DMS114 treated with DMSO at 0.1 percent for 48 hours (cell line): ENCODE measurements around the gene MAGI1.

Experiments used
- DNase-seq: peaks from one replicate; lab custom pipeline; 2025; ENCODE audit not compliant: unreplicated experiment; lab: John Stamatoyannopoulos, UW

Gene MAGI1

DNA sequence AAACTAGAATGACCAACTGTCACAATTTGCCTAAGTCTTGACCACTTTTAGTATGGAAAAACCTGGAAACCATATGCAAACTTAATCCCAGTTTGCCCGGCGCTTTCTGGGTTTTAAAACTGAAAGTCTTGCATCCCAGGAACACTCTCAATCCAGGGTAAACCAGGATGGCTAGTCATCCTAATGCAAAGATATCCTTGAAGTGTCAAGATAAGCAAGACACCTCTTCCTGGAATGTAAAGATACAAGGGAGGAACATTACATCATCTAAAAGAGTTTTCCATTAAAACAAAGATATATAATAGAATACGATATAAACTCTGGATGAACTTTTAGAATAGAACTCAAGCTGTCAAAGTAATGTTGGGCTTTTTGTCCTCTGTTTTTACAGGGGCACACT lies 188.5 kb downstream of the MAGI1 start:
- DNase-seq = no peak

DNA sequence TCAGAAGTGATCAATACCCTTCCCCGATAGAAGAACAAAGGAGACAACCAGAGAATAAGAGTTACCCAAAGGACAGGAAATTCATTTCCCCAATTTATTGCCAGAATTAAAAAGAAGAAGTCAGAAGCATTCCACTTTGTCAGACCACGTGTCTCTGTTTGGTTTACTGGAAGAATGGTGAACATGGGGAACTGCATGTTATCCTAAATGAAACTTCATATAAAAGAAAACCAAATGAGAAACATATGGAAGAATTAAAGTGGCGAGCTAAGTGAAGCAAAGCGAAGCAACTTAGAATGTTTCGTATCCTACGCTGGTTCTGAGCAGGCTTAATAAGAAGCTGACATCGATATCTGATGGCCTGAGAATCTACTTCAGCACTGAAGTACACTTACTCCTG lies 190.7 kb downstream of the MAGI1 start:
- no peak for DNase-seq

DNA sequence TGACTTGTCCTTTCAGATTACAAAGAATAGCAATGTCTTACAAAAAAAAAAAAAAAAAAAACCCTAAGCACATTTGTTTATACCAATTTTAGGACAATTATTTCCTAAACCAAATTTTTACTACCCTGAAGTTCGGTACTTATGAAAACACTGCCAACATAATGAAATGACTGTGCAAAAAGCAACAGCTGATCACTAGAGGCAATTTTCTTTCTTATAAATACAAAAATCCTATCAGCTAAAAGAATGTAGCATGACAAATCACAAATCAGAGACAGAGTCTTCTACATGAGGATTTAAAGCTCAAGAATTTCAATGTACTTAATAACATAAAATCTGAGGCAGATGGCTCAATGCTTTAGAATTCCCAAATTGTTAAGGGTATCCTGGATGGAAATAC lies 191.8 kb downstream of the MAGI1 start:
- no peak for DNase-seq

DNA sequence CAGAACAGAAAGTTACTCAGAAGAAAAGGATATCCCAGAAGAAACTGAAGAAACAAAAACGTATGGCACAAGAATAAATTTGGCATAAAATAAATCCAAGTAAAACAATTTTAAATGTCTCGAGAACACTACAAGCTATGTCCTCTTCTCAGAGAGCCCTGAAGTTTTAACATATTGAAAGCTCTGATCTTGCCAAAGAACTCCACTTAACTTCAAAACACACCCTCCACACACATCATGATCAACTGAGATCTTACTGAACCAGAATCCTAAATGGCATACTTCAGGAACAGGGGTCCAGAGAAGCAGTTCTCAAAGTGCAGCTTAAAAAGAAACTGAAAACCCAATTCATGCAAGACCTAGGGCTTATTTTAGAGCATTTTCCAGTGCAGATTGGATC lies 194.3 kb downstream of the MAGI1 start:
- DNase-seq = no peak

DNA sequence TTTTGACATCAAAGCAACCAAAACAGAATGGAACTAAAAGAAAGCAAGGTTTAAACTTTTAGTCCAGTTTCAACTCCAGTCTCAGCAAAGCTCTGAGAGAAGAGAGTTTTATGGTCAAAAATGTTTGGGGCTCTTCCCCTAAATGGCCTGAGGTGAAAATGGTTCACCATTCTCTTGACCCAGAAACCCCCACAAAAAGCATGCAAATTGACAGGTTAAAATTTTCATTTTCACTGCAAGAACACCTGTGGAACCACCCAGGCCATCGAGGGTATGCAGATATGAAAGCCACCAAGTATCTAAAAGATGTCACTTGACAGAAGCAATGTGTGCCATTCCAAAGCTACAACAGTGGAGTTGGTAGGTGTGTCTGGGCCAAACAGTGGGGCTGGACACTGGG lies 195.0 kb downstream of the MAGI1 start:
- DNase-seq = no peak

DNA sequence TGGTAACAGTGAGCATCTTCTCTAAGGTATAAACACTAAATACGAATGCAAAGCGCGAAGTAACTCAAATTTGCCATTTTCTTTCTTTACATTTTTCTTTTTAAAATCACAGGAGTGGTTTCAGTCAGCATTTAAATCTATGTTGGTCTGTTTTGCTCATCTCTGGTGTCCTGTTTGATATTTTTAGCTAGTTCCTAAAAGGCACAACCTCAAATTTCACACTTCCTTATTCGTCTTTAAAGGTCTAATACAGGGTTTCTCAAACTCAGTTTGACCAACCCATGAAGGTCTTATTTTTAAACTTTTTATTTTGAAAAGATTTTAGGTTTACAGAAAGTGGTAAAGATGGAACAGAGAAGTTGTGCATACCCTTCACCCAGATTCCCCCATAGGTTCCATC lies 201.1 kb downstream of the MAGI1 start:
- no peak for DNase-seq

DNA sequence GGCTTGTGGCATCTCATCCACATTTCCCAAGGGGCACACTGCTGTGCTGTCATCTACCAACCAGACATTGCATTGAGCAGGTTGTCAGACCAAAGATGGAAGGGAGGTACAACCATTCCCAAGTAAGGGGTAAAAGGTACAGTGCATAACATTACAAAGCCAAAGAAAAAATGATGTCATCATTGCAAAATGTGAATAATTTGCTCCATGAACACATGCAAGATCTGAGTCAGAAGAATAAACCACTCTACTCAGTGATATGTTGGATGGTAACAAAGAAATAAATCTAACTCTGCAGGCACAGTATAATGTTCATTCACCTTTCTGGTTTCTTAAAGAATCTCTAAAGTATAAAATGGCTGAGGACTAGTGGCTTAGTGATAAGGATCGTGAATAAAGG lies 202.7 kb downstream of the MAGI1 start:
- DNase-seq = no peak

DNA sequence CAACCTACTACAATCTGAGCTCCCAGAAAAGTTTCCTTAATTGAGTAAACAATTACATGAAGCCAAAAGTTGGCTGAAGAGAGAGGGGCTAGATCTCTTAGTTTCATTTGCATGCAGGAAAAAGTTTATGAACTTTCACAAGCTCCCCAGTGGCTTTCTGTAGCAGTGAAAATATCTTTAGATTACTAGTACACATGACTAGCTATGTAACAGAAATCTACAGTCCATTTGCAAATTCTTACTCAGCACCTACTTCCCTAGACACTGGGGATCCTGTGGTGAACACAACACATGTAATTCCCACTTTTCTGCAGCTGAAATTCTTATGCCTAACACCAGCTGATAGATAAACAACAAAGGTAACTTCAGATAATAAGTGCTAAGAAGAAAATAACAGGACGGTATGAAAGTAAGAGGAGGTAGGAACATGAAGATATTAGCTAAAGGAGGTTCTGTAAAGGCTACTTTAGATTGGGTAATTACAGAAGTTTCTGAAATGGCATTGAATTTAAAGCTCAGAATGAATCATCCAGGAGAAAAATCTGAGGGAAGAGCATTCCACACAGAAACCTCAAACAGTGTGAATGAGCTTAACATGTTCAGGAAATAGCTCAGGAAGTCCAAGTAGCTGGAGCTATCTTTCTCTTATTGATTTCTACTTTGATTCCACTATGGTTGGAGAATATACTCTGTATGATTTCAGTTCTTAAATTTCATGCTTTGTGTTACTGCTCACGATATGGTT lies 204.8 kb downstream of the MAGI1 start:
- DNase-seq = no peak

DNA sequence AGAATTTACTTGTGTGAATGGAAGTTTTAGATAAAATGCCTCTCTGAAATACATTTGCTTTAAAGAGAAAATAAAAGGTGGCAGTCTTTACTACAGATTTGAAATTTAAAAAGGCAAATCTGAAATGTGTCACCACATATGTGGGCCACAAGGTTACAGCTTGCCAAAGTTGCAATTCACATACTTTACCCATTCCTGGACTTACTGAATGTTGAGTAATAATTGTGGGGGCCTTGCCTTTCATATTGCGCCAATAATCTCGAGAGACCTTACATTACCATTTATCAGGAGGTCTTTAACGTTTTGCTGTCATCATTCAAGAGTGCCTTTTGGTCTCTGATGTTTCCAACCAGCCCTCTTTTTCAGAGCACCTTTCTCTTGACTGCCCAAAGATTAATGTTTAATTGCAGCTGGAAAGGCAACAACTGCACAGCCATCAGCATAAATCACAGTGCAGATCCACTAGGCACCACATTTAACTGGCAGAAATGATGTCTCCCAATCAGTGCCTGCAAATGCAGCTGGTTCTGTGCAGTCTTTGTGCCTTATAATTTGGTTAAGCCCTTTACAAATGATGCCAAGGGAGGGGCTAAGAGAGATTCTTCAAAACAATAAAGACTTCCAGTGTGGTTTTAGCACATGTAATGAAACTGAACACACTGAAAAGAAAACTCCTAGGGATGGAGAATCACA lies 206.8 kb downstream of the MAGI1 start:
- no peak for DNase-seq

DNA sequence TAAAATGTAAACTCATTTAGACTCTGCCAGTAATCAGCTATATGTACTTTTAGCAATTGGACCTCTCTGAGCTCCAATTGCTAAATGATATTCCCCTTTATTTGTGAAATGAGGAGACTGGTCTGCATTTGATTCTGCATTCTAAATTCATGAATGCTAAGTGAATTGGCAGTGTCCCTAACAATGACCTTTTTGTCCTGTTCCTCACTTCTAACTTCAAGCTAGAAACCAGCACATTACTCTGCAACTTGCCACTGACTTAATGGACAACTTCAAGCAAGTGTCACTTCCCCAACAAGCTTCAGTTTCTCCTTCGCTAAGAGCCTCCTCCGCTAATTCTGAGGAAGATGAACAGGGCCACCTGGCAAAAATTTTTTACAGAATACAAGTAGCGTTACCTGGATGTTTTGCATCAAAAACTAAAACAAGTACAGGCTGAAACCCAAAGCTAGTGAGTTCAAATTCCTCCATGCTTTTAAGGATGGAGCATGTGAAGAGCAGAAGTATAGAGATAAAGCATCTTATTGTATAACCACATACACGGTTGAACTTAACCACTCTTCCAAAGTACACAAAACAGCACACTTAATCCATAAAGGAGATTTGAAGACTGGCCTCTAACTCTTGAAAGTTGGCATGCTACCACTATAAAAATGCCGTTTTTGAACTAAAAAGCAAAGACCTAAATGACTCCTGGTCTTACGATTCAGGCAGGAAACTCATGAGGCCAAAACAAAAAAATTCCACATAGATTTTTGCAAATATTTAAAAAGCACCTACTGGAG lies 207.6 kb downstream of the MAGI1 start:
- DNase-seq = no peak

DNA sequence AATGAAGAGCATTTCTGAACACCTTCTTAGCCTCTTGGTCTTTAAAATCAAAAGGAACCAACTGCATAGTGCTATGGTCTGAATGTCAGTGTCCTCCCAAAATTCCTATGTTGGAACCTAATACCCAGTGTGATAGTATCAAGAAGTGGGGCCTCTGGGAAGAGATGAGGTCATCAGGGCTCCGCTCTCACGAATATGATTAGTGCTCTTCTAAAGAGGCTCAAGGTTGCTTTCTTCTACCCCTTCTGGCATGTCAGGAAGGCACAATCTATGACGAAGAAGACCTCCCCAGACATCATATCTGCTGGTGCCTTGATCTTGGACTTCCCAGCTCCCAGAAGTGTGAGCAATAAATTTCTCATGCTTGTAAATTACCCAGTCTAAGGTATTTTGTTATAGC lies 209.5 kb downstream of the MAGI1 start:
- no peak for DNase-seq

DNA sequence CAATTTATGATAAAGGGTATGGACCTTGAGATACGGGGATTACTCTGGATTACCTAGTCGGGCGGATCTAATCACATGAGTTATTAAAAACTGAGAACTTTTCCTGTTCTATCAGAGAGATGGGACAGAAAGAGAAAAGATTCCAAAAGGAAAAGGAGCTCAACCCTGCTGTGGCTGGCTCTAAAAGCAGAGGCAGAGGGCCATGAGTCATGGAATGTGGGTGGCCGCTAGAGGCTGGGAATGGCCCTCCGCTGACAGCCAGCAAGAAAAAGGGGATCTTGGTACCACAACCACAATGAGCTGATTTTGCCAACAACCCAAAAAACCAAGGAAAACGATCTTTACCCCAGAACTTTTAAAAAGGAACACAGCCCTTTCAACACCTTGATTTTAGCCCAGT lies 210.0 kb downstream of the MAGI1 start:
- DNase-seq = no peak

DNA sequence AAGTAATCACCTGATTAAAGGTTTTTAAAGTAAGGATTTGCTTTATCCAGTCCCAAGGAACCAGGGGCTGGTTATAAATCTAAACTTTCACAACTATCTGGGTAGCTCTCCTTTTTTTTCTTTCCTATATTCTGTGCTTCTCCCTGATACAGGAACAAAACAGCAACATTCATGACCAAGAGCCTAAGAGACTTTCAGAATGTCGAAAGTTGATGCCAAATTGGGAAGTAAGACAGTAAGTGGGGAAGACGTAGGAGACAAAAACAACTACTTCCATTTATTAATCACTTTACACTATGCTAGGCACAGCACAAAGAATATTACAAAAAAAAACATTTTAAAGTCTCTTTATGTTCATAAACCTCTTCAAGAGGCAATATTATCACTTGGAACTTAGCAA lies 211.6 kb downstream of the MAGI1 start:
- DNase-seq = no peak

DNA sequence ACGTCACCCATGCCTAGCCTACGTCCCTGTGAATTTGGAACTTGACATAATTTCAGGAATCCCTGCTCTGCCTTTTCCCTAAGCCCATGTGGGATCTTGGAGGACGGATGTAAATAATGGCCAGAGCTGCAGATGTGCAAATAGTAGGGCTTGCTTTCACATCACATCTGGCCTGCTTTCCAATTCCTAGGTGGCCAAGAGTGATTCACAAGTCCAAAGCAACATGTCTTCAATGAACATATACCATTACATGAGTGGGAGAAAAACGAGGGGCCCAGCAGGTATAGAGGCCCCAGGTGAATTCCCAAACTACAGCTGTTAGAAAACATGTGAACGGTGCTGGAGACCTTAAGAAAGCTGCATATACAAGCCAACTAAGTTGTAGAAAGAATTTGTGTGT lies 214.6 kb downstream of the MAGI1 start:
- DNase-seq = no peak

DNA sequence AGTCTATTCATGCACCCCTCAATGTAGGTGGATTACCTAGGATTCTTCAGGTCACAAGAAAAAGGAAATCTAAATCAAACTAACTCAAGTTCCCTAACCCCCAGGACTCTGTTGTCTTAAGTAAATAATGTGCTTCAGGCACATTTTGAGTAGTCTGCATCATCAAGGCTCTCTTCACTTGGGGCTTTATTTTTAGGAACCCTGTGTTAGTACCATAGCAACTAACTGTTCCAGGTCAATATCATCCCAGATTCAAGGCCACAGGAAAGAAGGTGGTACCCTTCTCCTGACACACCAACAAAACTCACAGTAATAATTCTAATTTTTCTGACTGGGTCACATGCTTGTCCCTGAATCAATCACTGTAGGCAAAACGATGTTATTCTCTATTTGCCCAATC lies 218.1 kb downstream of the MAGI1 start:
- DNase-seq = no peak

DNA sequence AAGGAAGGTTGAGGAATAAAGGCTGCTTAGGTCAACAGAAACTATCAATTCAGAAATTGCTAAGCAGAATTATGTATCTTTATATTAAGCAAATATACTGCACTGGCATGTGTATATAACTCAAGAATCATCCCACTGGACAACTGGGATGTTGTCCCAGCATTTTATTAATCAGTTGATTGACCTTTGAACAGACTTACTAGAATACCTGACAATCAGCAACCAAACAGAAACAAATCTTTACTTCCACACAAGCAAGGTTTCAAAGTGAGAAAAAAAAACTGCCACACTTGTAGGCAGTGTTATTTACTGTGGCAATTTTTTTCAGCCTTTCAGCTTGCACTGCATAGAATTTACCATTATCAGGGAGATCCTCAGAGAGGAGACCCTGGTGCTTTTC lies 218.8 kb downstream of the MAGI1 start:
- no peak for DNase-seq

DNA sequence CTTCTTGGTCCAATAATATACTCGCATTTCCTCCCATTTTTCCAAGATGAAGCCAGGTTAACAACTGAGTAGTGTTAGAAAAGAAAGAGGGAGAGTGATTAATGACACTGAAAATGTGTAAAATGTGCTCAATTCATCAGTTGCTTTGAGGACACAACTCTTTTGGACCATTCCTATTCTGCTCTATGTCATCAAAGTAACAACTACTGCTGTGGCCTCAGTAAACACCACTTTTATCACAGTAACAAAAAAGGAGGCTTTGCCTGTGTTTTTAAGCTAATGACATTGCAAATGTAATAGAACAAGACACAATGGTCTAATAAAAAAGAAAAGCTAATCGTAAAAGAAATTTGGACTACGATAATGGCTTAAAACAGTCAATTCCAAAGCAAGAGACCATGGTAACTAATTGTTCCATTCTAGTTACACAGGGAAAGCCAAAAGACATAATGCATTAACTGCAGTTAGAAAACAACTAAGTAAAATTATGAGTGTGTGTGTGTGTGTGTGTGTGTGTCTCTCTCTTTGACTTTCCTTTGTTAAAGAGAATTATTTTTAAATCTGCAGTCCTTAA lies 221.1 kb downstream of the MAGI1 start:
- DNase-seq = no peak

DNA sequence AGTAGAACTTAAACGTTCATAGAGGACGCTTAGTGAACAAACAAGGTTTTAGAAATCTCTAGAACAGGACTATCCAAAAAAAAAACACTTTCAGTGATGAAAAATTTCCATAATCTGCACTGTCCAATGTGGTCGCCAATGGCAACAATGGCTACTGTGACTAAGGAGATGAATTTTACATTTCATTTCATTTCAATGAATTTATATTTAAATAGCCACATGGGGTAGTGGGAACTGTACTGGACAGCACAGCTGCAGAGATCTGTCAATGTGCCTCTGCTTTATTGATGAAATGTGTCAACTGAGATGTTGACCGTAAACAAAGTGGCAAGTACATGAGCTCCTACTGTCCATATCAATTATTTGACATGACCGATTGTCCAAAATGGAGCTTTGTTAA lies 222.5 kb downstream of the MAGI1 start:
- DNase-seq = no peak

DNA sequence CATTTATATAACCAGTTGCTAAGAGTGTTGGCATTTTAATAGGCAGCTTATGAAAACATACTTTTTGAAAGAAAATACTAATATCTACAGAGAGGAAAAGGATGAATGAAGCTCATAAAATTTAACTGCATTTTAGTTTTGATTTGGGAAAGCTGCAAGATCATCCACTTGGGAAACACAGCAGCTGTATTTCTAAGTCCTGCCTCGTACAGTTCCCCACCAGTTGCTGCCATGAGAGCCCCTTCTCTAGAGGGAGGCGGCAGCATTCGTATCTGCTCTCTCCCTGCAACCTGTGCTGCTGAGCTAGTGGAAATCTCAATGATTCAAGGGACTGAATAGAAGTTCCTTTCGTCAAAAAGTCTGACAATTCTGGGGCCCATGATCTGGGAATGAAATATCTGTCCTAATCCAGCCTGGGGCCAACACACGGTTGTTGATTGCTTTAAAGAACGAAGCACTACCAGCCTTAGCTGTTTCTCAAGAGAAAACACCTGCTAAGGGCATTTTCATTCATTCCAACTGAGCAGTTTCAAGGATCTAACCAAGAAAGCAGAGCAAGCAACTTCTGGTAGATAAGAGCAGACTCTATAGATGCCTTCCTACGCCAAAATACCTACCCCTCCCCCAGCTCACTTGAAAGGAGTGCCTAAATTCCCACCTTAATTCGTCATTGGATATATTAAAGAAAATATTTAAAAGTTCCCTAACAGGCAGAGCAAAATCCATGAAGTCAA lies 223.7 kb downstream of the MAGI1 start:
- no peak for DNase-seq

DNA sequence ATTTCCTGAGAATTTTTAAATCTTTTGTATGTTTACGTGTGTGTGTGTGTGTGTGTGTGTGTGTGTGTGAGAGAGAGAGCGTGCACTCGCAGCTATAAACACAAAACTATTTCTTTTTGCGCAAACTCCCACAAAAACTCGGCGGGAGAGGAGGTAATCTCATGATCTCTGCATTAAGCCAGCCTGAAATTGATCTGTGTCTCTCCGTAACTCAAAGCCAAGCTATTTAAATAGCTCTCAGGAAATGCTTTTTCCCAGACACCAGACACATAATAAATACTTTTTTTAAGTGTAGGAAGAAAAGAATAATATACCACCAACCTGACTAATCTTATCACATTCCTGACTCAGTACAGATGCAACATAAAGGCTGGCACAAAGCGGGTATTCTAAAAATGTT lies 226.8 kb downstream of the MAGI1 start:
- no peak for DNase-seq

DNA sequence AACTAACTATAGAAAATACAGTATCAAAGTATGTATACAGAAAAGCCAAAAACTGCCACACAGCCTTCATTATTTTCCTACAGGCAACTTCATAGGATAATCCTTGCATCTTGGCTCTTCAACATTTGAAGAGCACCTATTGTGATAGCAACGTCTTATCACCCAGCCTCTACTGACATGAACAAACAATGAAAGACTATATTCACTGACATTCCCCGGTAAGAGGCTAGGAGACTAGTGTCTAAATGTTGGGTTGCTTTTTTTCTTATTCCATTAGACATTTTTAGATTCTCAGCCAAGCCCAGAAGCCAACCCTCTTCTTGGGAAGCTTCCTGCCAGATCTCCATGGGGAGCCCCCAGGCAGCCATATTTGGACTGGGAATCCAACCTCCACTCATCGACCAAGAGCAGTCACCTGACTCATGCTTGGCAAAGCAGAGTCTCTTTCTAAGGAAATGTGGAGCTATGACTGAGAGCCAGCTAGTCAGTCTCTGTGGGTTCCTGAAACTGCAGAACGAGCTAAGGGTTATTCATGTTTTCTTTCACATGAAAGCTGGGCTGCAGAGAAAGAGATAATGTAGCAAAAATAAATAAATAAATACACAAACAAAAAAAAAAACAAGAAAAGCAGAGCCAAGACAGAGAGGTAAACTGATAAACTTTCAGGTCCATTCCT lies 227.5 kb downstream of the MAGI1 start:
- DNase-seq = no peak
